ENCODE measurements around the gene BTBD7. TPM values are rescaled to one million over a fixed set of nuclear protein-coding genes. Genes with fewer than 3 reads are reported as not detected.

Gene BTBD7
- total RNA-seq, 1 experiment from 2014 or later = 30.8 TPM

DNA sequence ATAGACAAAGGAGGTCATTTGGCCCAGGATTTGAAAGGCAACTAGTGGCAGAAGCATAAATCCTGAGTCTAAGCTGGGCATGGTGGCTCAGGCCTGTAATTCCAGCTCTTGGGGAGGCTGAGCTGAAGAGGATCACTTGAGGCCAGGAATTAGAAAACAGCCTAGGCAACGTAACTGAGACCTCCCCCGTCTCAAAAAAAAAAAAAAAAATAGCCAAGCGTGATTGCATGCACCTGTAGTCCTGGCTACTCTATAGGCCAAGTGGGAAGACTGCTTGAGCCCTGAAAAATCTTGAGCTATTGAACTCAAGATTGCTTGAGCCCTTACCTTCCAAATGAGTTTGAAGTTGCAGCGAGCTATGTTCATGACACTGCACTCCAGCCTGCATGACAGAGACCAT, 133.8 kb downstream of the BTBD7 start:
- CTCF ChIA-PET = interaction anchor here (1.2 kb wide), 2 partner anchors 9 to 86 kb away, joined by 3 to 6 read pairs; no protein-coding TSS in a partner anchor
- no peaks in the 10 kb centered on the region for H3K9me2 ChIP-seq (ENCODE audit: insufficient read depth)
- no peaks in the 10 kb centered on the region for H3K36me3 ChIP-seq (ENCODE audit: control insufficient read depth in 1 of 2, insufficient read depth in 2 of 2, low read length in 2 of 2)
- DNase-seq (ENCODE audit: low read depth, low spot score) (no peak), ATAC-seq (no peak)
- no peak overlapping the region for H3K4me2 ChIP-seq (ENCODE audit: low read length)
- no peak overlapping the region for H3K9ac ChIP-seq (ENCODE audit: low read length)
- intact Hi-C loops (cut with micrococcal nuclease) = no loop called here
- H3K4me3 ChIP-seq (replicated peaks in 1 of 2; ENCODE audit: low read depth in 1 of 2, low read length in 2 of 2) = no peak overlapping the region
- no TSS peak for BruUV-seq (replicated peaks)
- H3K79me2 ChIP-seq (ENCODE audit: insufficient read depth, low read length) = peaks cover 16% of the 10 kb centered on the region
- no peaks in the 10 kb centered on the region for H3K27me3 ChIP-seq (ENCODE audit: insufficient read depth, low read length)
- no peaks in the 10 kb centered on the region for H3K9me3 ChIP-seq (ENCODE audit: control insufficient read depth in 1 of 2, insufficient read depth in 1 of 2, low read depth in 1 of 2, low read length in 2 of 2)
- H3K4me1 ChIP-seq (ENCODE audit: control insufficient read depth in 1 of 2, insufficient read depth in 2 of 2, low read length in 2 of 2) = peaks cover 0 to 11% of the 10 kb centered on the region in 2 experiments; a peak in 2 of 4 replicates
- POLR2A ChIA-PET = no interaction called here
- TF ChIP-seq, protein P1, sequence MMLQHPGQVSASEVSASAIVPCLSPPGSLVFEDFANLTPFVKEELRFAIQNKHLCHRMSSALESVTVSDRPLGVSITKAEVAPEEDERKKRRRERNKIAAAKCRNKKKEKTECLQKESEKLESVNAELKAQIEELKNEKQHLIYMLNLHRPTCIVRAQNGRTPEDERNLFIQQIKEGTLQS (IDR thresholded peaks at IDR 0.05) = no peak
- TF ChIP-seq SIN3A (IDR thresholded peaks at IDR 0.05; ENCODE audit: low read depth) (no peak), JUND (IDR thresholded peaks at IDR 0.05) (no peak), ZNF274 (IDR thresholded peaks at IDR 0.05; ENCODE audit: low read depth, low read length) (no peak), SRF (IDR thresholded peaks at IDR 0.05; ENCODE audit: low read depth) (no peak), YY1 (IDR thresholded peaks at IDR 0.05; ENCODE audit: extremely low read depth, insufficient replicate concordance, low read depth, low read length) (no peak), FOSL1 (IDR thresholded peaks at IDR 0.05; ENCODE audit: low read depth) (no peak), POLR2A (IDR thresholded peaks at IDR 0.05; ENCODE audit: borderline replicate concordance, extremely low read depth, insufficient read depth, insufficient read length) (no peak), EZH2phosphoT487 (IDR thresholded peaks at IDR 0.05; ENCODE audit: borderline replicate concordance) (no peak), CEBPB (IDR thresholded peaks at IDR 0.05; ENCODE audit: low read depth) (no peak), RAD21 (IDR thresholded peaks at IDR 0.05; ENCODE audit: low read depth) (no peak), ZFX (IDR thresholded peaks at IDR 0.05) (no peak), POLR2AphosphoS5 (IDR thresholded peaks at IDR 0.05; ENCODE audit: low read depth, low read length) (no peak), SP1 (IDR thresholded peaks at IDR 0.05; ENCODE audit: low read depth) (no peak)
- TF ChIP-seq, protein P2, sequence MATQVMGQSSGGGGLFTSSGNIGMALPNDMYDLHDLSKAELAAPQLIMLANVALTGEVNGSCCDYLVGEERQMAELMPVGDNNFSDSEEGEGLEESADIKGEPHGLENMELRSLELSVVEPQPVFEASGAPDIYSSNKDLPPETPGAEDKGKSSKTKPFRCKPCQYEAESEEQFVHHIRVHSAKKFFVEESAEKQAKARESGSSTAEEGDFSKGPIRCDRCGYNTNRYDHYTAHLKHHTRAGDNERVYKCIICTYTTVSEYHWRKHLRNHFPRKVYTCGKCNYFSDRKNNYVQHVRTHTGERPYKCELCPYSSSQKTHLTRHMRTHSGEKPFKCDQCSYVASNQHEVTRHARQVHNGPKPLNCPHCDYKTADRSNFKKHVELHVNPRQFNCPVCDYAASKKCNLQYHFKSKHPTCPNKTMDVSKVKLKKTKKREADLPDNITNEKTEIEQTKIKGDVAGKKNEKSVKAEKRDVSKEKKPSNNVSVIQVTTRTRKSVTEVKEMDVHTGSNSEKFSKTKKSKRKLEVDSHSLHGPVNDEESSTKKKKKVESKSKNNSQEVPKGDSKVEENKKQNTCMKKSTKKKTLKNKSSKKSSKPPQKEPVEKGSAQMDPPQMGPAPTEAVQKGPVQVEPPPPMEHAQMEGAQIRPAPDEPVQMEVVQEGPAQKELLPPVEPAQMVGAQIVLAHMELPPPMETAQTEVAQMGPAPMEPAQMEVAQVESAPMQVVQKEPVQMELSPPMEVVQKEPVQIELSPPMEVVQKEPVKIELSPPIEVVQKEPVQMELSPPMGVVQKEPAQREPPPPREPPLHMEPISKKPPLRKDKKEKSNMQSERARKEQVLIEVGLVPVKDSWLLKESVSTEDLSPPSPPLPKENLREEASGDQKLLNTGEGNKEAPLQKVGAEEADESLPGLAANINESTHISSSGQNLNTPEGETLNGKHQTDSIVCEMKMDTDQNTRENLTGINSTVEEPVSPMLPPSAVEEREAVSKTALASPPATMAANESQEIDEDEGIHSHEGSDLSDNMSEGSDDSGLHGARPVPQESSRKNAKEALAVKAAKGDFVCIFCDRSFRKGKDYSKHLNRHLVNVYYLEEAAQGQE (IDR thresholded peaks at IDR 0.05; ENCODE audit: low read depth) = no peak
- TF ChIP-seq, protein P3, sequence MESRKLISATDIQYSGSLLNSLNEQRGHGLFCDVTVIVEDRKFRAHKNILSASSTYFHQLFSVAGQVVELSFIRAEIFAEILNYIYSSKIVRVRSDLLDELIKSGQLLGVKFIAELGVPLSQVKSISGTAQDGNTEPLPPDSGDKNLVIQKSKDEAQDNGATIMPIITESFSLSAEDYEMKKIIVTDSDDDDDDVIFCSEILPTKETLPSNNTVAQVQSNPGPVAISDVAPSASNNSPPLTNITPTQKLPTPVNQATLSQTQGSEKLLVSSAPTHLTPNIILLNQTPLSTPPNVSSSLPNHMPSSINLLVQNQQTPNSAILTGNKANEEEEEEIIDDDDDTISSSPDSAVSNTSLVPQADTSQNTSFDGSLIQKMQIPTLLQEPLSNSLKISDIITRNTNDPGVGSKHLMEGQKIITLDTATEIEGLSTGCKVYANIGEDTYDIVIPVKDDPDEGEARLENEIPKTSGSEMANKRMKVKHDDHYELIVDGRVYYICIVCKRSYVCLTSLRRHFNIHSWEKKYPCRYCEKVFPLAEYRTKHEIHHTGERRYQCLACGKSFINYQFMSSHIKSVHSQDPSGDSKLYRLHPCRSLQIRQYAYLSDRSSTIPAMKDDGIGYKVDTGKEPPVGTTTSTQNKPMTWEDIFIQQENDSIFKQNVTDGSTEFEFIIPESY (IDR thresholded peaks at IDR 0.05; ENCODE audit: extremely low read depth, insufficient replicate concordance, low read length) = no peak
- H4K20me1 ChIP-seq (ENCODE audit: insufficient read depth) = no peaks in the 10 kb centered on the region
- RAD21 ChIA-PET (ENCODE audit: low non-redundant PET in 1 of 2, low total read pairs in 2 of 2, uncharacterized antibody in 2 of 2, unreplicated experiment in 2 of 2) = no interaction called here
- H2AFZ ChIP-seq (ENCODE audit: low read depth, low read length, poor library complexity, severe bottlenecking) = no peak overlapping the region
- no peak overlapping the region for H3K27ac ChIP-seq (ENCODE audit: low read depth, low read length)
